HEK293T (cell line): Measurements from ENCODE around the gene HERC2.

Experiments used
- CTCF ChIA-PET: fragments of 350-600 bp; formaldehyde crosslinking; extraction: SDS; loops from one replicate; lab custom pipeline; 2021; ENCODE audit warnings: antibody characterized with exemption, inconsistent platforms; lab: Yijun Ruan, JAX
- POLR2A ChIA-PET: fragments of 350-600 bp; formaldehyde crosslinking; extraction: SDS; loops from one replicate; lab custom pipeline; 2020; ENCODE audit warnings: antibody characterized with exemption, inconsistent platforms; lab: Yijun Ruan, JAX
- DNase-seq: peaks from one replicate; pipeline ENCODE4 v3.0.0; 2012; ENCODE audit warnings: mixed read lengths; ENCODE audit errors: extremely low spot score
- ARNT ChIP-seq: fragments of 450-650 bp; IDR thresholded peaks from 2 replicates; pipeline ENCODE4 v1.6.1; 2017; ENCODE audit warnings: mild to moderate bottlenecking
- BHLHE40 ChIP-seq: fragments of 450-650 bp; IDR thresholded peaks from 2 replicates; pipeline ENCODE4 v1.6.1; 2016; ENCODE audit warnings: mild to moderate bottlenecking, moderate library complexity, borderline replicate concordance
- CTBP1 ChIP-seq: fragments of 450-650 bp; IDR thresholded peaks from 2 replicates; pipeline ENCODE4 v1.6.1; 2016; ENCODE audit warnings: borderline replicate concordance
- ELF4 ChIP-seq: fragments of 450-650 bp; IDR thresholded peaks from 2 replicates; pipeline ENCODE4 v1.6.1; 2017; ENCODE audit warnings: antibody characterized with exemption
- FOXA1 ChIP-seq: fragments of 450-650 bp; IDR thresholded peaks from 2 replicates; pipeline ENCODE4 v1.6.1; 2016; ENCODE audit warnings: mild to moderate bottlenecking
- FOXK2 ChIP-seq: fragments of 450-650 bp; IDR thresholded peaks from 2 replicates; pipeline ENCODE4 v1.6.1; 2016; ENCODE audit warnings: mild to moderate bottlenecking
- FOXM1 ChIP-seq: fragments of 450-650 bp; IDR thresholded peaks from 2 replicates; pipeline ENCODE4 v1.6.1; 2017; ENCODE audit warnings: mild to moderate bottlenecking, borderline replicate concordance
- HDGF ChIP-seq: fragments of 450-650 bp; IDR thresholded peaks from 2 replicates; pipeline ENCODE4 v1.6.1; 2017; ENCODE audit warnings: antibody characterized with exemption, borderline replicate concordance
- L3MBTL2 ChIP-seq: fragments of 450-650 bp; conservative IDR thresholded peaks from 2 replicates; pipeline ENCODE4 v1.6.1; 2016; ENCODE audit warnings: mild to moderate bottlenecking
- LEF1 ChIP-seq: fragments of 450-650 bp; IDR thresholded peaks from 2 replicates; pipeline ENCODE4 v1.6.1; 2017; ENCODE audit warnings: mild to moderate bottlenecking, borderline replicate concordance
- NFRKB ChIP-seq: fragments of 450-650 bp; IDR thresholded peaks from 2 replicates; pipeline ENCODE4 v1.6.1; 2016; ENCODE audit warnings: mild to moderate bottlenecking, moderate library complexity
- SP1 ChIP-seq: fragments of 450-650 bp; IDR thresholded peaks from 2 replicates; pipeline ENCODE4 v1.6.1; 2017
- SUZ12 ChIP-seq: fragments of 450-650 bp; IDR thresholded peaks from 2 replicates; pipeline ENCODE4 v1.6.1; 2016; ENCODE audit warnings: mild to moderate bottlenecking
- TARDBP ChIP-seq: fragments of 450-650 bp; IDR thresholded peaks from 2 replicates; pipeline ENCODE4 v1.6.1; 2016
- ZNF384 ChIP-seq: fragments of 450-650 bp; IDR thresholded peaks from 2 replicates; pipeline ENCODE4 v1.6.1; 2016
- TF ChIP-seq, protein P1 (sequence below): fragments of 450-650 bp; IDR thresholded peaks from 2 replicates; pipeline ENCODE4 v1.6.1; 2016

Gene HERC2

DNA sequence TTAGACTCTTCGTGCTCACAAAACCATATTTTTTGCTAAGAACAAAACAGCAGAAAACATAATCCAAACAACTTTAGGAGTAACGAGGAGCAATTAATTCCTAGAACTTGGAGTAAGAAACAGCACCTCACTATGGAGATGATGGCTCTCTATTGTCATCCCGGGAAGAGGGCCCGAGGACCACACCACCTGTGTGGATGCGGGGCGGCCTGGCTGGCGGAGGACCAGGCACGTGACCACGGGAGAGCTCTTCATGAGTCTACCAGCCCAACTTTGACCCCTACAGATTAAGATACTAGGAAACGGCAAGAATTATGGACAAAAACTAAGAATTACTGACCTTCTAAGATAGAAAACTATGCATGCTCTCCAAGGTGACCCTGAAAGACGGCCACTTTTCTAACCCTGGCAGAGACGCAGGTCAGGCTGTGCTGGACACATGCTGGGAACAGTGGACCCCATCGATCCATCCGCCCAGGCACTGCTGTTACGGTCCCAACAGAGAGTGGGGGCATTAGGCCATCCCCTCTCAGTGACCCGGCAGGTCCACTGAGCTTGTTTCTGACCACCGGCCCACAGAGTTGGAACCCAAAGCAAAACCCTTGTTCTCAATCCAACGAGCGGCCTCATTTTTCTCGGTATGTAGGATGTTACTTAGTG, 209.7 kb downstream of the HERC2 start:
- ChIA-PET POLR2A (no interaction called here), CTCF (no interaction called here)
- TF ChIP-seq, protein P1, sequence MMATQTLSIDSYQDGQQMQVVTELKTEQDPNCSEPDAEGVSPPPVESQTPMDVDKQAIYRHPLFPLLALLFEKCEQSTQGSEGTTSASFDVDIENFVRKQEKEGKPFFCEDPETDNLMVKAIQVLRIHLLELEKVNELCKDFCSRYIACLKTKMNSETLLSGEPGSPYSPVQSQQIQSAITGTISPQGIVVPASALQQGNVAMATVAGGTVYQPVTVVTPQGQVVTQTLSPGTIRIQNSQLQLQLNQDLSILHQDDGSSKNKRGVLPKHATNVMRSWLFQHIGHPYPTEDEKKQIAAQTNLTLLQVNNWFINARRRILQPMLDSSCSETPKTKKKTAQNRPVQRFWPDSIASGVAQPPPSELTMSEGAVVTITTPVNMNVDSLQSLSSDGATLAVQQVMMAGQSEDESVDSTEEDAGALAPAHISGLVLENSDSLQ = no peak
- TF ChIP-seq FOXA1 (no peak), LEF1 (no peak), NFRKB (no peak), TARDBP (no peak), SUZ12 (no peak), FOXM1 (no peak), ARNT (no peak)
- no peak for DNase-seq

DNA sequence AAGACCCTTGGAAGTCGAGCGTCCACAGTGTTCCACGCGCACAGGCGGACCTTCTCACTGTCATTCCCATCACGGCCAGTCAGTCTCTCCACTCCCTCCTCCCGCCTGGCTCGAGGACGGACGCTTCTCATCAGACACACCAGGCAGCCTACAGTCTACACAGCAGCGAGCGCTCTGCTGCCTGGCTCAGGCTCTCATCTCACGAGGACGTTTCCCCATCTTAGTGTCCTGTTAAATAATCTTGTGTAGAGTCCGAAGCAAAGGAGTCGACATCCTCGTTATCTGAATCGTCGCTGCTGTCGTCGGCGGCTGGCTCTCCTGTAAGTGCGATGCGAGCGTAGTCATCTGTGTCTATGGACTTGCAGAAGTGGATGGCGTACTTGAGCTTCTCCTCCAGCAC, 210.4 kb downstream of the HERC2 start:
- ChIA-PET POLR2A (no interaction called here), CTCF (no interaction called here)
- DNase-seq = no peak
- no peak for TF ChIP-seq SUZ12
- TF ChIP-seq FOXM1 = no peak
- no peak for TF ChIP-seq TARDBP
- TF ChIP-seq HDGF = no peak
- TF ChIP-seq ZNF384 = no peak
- TF ChIP-seq BHLHE40 = no peak
- TF ChIP-seq LEF1 = no peak
- no peak for TF ChIP-seq ELF4
- no peak for TF ChIP-seq NFRKB
- TF ChIP-seq, protein P1 = no peak
- TF ChIP-seq CTBP1 = no peak
- TF ChIP-seq L3MBTL2 = no peak
- no peak for TF ChIP-seq FOXA1

DNA sequence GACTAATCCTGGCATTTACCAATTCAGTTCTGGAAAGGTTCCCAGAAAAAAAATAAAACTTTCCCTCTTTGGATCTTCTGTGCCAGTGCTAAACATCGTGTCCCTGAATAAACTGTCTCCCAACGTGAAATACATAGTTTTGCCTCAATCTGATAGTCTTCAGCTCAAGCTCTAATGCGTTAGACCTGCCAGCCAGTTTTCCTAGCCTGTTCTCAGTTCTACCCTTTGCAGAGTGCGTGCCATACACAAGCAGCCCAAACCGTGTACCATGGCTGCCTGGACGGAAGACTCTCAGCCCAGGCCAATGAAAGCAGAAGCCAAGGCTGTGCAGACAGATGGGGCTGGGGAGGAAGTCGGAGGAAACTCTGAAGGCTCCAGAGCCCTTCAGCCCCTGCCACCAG, 211.5 kb downstream of the HERC2 start:
- DNase-seq = no peak
- CTCF ChIA-PET = no interaction called here
- no peak for TF ChIP-seq ZNF384
- TF ChIP-seq L3MBTL2 = no peak
- TF ChIP-seq, protein P1 = no peak
- no peak for TF ChIP-seq ARNT
- no peak for TF ChIP-seq HDGF
- no peak for TF ChIP-seq SP1
- no peak for TF ChIP-seq CTBP1
- no peak for TF ChIP-seq FOXM1
- no peak for TF ChIP-seq LEF1
- TF ChIP-seq TARDBP = no peak
- no peak for TF ChIP-seq FOXA1
- TF ChIP-seq NFRKB = no peak
- TF ChIP-seq SUZ12 = no peak
- TF ChIP-seq ELF4 = no peak
- TF ChIP-seq FOXK2 = no peak
- no peak for TF ChIP-seq BHLHE40
- POLR2A ChIA-PET = interaction anchor here (2.5 kb wide), 1 partner anchor 11 kb away, joined by 9 read pairs; the partner anchor contains the start of gene OCA2

DNA sequence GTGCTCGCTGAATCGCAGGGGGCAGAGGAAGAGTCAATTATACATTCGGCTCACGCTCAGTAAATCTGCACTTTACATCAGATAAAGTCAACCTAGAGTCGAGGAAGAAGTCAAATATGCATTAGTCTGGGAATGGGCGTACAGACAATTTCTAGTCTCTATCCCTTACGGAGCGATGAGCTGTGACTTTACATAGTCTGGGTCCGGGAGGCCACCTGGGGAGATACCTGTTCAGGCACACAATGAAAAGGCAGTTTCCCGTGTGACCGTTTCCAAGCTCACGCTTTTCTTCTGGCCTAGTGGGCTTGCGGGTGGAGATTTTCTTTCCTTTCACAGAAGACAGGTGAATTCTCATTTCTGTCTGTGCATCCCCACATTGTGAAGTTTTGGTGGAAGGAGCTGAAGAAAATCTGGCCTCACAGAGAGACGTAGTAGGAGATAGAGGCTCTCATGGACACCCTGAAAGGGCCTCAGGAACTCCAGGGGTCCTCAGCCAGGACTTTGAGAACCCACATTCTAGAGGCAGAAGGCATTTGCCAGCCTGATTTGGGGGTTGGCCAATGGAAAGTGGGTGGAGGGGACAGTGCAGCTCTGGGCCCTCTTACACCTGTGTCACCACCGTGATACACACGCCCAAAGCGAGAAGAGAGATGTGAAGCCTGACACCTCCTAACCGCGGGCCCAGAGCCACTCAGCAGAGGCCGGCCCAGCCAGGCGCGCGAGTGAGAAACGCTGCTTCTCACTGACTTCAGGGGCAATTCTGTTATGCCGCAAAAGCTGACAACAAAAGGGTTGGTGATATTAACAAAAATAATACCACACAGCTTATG, 212.1 kb downstream of the HERC2 start:
- no peak for DNase-seq
- CTCF ChIA-PET = interaction anchor here (0.6 kb wide), 1 partner anchor 16 kb away, joined by 3 read pairs; no protein-coding TSS in a partner anchor
- POLR2A ChIA-PET = interaction anchor here (2.5 kb wide), 1 partner anchor 11 kb away, joined by 9 read pairs; the partner anchor contains the start of gene OCA2
- no peak for TF ChIP-seq FOXA1
- TF ChIP-seq ZNF384 = no peak
- no peak for TF ChIP-seq BHLHE40
- TF ChIP-seq ELF4 = no peak
- TF ChIP-seq HDGF = no peak
- no peak for TF ChIP-seq SUZ12
- no peak for TF ChIP-seq L3MBTL2
- no peak for TF ChIP-seq FOXK2
- no peak for TF ChIP-seq FOXM1
- TF ChIP-seq NFRKB = no peak
- TF ChIP-seq ARNT = no peak
- no peak for TF ChIP-seq SP1
- TF ChIP-seq TARDBP = no peak
- TF ChIP-seq, protein P1 = no peak
- no peak for TF ChIP-seq CTBP1
- TF ChIP-seq LEF1 = no peak

DNA sequence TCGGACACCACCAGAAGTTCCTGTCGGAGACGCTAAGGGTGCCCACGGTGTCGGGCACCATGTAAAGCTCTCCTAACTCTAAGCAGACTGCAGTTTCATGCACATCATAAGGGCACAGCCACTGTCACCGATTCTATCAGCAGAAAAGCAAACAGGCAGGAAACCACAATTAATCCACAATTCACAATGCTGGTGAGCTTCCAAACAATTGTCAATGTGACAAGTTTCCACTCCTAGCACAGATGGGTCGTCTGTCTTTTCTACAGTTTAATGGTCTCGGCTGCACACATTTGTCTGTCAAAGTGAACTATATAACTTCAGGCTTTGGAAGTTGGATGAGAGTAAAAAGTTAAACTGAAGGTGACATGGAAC, 214.1 kb downstream of the HERC2 start:
- ChIA-PET CTCF (no interaction called here), POLR2A (no interaction called here)
- DNase-seq = no peak

More for the DNA sequence above, 214.1 kb downstream of the HERC2 start:
- TF ChIP-seq BHLHE40 (no peak), HDGF (no peak), NFRKB (no peak), SUZ12 (no peak), L3MBTL2 (no peak), FOXM1 (no peak), ARNT (no peak), FOXA1 (no peak), ZNF384 (no peak), FOXK2 (no peak), ELF4 (no peak), SP1 (no peak), CTBP1 (no peak), LEF1 (no peak), TARDBP (no peak)
- TF ChIP-seq, protein P1 = no peak
